ENCODE results near the gene GARNL3. TPM values are rescaled to one million over a fixed set of nuclear protein-coding genes. Genes with fewer than 3 reads are reported as not detected.

GARNL3 gene
- total RNA-seq, 1 experiment from 2014 or later = 11.5 TPM

- TF ChIP-seq CTCF (IDR thresholded peaks at IDR 0.05) (no peak; the same call in 1 of the 2 replicates), POLR2AphosphoS5 (IDR thresholded peaks at IDR 0.05; ENCODE audit: low read depth, low read length) (no peak), TCF7L2 (IDR thresholded peaks at IDR 0.05; ENCODE audit: low read depth, low read length) (no peak)
- TF ChIP-seq, protein P1, sequence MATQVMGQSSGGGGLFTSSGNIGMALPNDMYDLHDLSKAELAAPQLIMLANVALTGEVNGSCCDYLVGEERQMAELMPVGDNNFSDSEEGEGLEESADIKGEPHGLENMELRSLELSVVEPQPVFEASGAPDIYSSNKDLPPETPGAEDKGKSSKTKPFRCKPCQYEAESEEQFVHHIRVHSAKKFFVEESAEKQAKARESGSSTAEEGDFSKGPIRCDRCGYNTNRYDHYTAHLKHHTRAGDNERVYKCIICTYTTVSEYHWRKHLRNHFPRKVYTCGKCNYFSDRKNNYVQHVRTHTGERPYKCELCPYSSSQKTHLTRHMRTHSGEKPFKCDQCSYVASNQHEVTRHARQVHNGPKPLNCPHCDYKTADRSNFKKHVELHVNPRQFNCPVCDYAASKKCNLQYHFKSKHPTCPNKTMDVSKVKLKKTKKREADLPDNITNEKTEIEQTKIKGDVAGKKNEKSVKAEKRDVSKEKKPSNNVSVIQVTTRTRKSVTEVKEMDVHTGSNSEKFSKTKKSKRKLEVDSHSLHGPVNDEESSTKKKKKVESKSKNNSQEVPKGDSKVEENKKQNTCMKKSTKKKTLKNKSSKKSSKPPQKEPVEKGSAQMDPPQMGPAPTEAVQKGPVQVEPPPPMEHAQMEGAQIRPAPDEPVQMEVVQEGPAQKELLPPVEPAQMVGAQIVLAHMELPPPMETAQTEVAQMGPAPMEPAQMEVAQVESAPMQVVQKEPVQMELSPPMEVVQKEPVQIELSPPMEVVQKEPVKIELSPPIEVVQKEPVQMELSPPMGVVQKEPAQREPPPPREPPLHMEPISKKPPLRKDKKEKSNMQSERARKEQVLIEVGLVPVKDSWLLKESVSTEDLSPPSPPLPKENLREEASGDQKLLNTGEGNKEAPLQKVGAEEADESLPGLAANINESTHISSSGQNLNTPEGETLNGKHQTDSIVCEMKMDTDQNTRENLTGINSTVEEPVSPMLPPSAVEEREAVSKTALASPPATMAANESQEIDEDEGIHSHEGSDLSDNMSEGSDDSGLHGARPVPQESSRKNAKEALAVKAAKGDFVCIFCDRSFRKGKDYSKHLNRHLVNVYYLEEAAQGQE (IDR thresholded peaks at IDR 0.05; ENCODE audit: insufficient read depth in 1 of 2, low read depth in 2 of 2, low read length in 1 of 2) = no peak
- peaks cover 3% of the 10 kb centered on the region; the same call in 1 of the 2 replicates for H3K36me3 ChIP-seq (ENCODE audit: control insufficient read depth, insufficient read depth, low read length)
- H3K4me3 ChIP-seq (ENCODE audit: low read depth in 2 of 2, low read length in 2 of 2) = no peak overlapping the region
- ChIA-PET CTCF (no interaction called here), POLR2A (no interaction called here)
- DNase-seq (ENCODE audit: low read depth, low spot score) = no peak
- intact Hi-C loops (cut with micrococcal nuclease; ENCODE audit: unreplicated experiment) (no loop called here), in situ Hi-C loops (cut with HindIII; ENCODE audit: low pct_unique_long_range_greater_than_20kb, low sequenced_read_pairs) (no loop called here)
- no peaks in the 10 kb centered on the region for H3K9me3 ChIP-seq (ENCODE audit: control insufficient read depth, insufficient read depth, low read depth, low read length)
- no peaks in the 10 kb centered on the region for H3K27me3 ChIP-seq (ENCODE audit: control insufficient read depth, insufficient read depth, low read length)
- ATAC-seq = no peak
- no peak overlapping the region for H3K27ac ChIP-seq (ENCODE audit: low read length)
- H3K4me1 ChIP-seq (ENCODE audit: control insufficient read depth, insufficient read depth, low read length) = no peaks in the 10 kb centered on the region
- BruUV-seq (replicated peaks) = no TSS peak
Observed at GRCh38 chr9:127437497-127438264, 173.1 kb downstream of the GARNL3 start.

DNA sequence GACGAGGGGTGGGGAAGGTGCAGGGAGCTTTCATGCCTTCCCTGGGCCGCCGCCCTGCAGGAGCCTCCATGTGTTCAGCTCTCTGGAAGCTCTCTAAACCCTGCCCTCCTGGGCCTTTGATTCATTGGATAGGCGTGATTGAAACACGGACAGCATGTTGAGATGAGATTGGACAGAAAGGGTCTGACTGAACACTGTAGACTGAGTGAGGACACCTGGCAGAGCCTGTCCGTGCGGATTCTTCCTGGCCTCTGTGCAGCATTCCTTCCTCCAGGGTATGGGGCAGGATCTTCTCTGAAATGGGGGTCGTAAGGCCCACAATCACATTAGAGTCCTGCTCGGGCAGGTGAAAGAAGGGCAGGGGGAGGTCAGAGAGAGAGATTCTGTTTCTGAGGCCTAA is 173.8 kb downstream of the GARNL3 start:
- peaks cover 3% of the 10 kb centered on the region; the same call in 1 of the 2 replicates for H3K36me3 ChIP-seq (ENCODE audit: control insufficient read depth, insufficient read depth, low read length)
- ChIA-PET CTCF (no interaction called here), POLR2A (interaction anchor here (0.7 kb wide), 1 partner anchor 1139 kb away, joined by 6 read pairs; no protein-coding TSS in a partner anchor)
- in situ Hi-C loops (cut with HindIII; ENCODE audit: low pct_unique_long_range_greater_than_20kb, low sequenced_read_pairs) = no loop called here
- ATAC-seq (no peak), DNase-seq (ENCODE audit: low read depth, low spot score) (no peak)
- H3K9me3 ChIP-seq (ENCODE audit: control insufficient read depth, insufficient read depth, low read depth, low read length) = no peaks in the 10 kb centered on the region
- no peaks in the 10 kb centered on the region for H3K27me3 ChIP-seq (ENCODE audit: control insufficient read depth, insufficient read depth, low read length)
- no peak overlapping the region for H3K4me3 ChIP-seq (ENCODE audit: low read depth in 2 of 2, low read length in 2 of 2)
- intact Hi-C loops (cut with micrococcal nuclease; ENCODE audit: unreplicated experiment) = no loop called here
- no peaks in the 10 kb centered on the region for H3K4me1 ChIP-seq (ENCODE audit: control insufficient read depth, insufficient read depth, low read length)
- no TSS peak for BruUV-seq (replicated peaks)
- no peak overlapping the region for H3K27ac ChIP-seq (ENCODE audit: low read length)
- no peak for TF ChIP-seq POLR2AphosphoS5 (IDR thresholded peaks at IDR 0.05; ENCODE audit: low read depth, low read length)
- TF ChIP-seq SIN3A (IDR thresholded peaks at IDR 0.05; ENCODE audit: borderline replicate concordance, insufficient read depth, low read depth, low read length) = no peak
- TF ChIP-seq CTCF (IDR thresholded peaks at IDR 0.05) = no peak
- TF ChIP-seq, protein P1 (IDR thresholded peaks at IDR 0.05; ENCODE audit: insufficient read depth in 1 of 2, low read depth in 2 of 2, low read length in 1 of 2) = no peak
- no peak for TF ChIP-seq TCF7L2 (IDR thresholded peaks at IDR 0.05; ENCODE audit: low read depth, low read length)
